ENCODE results near the gene SLC6A16.

GRCh38 chr19:49324801-49325576, at the start of gene SLC6A16:
- TF ChIP-seq EZH2 (IDR thresholded peaks at IDR 0.05) (no peak), SRF (IDR thresholded peaks at IDR 0.05; ENCODE audit: low read depth) (no peak), CTCF (IDR thresholded peaks at IDR 0.05 in 2 of 3, conservative IDR thresholded peaks at IDR 0.05 in 1 of 3; ENCODE audit: borderline replicate concordance in 1 of 3, insufficient read depth in 1 of 3, low read depth in 2 of 3, low read length in 2 of 3) (no peak)

All from HCT116 (cell line).